K562 (cell line): ENCODE data around the gene USP9Y.

Experiments used
- BCLAF1 ChIP-seq, 2 experiments: fragments of 450-650 bp in 1 of 2; IDR thresholded peaks; 2 replicates each; pipeline ENCODE4 v1.6.1; 2011 to 2017; ENCODE audit warnings: low read depth in 2 of 2, antibody characterized with exemption in 1 of 2, borderline replicate concordance in 1 of 2, low read length in 1 of 2, mild to moderate bottlenecking in 1 of 2, mixed read lengths in 1 of 2; ENCODE audit not compliant: control insufficient read depth in 1 of 2
- BHLHE40 ChIP-seq: IDR thresholded peaks from 2 replicates; pipeline ENCODE4 v1.6.1; 2011; ENCODE audit warnings: low read length, improper control_type of control experiment
- CCAR2 ChIP-seq: fragments of 200-400 bp; formaldehyde crosslinking; IDR thresholded peaks from 2 replicates; pipeline ENCODE4 v1.6.1; 2017; ENCODE audit warnings: mild to moderate bottlenecking, low read depth, low read length
- CREB1 ChIP-seq, 2 experiments: sonication (generic) in 1 of 2; formaldehyde crosslinking in 1 of 2; IDR thresholded peaks; 2 replicates each; pipeline versions ENCODE4 v1.6.1 to v1.8.0; 2012 to 2022; ENCODE audit warnings: inconsistent platforms in 1 of 2, mild to moderate bottlenecking in 1 of 2, missing genetic modification reagents in 1 of 2, moderate library complexity in 1 of 2
- CTCF ChIP-seq, 3 experiments: IDR thresholded peaks in 2 of 3; conservative IDR thresholded peaks in 1 of 3; 2 replicates each; pipeline ENCODE4 v1.5.1; 2011 to 2012; ENCODE audit warnings: low read length in 3 of 3, mild to moderate bottlenecking in 3 of 3, control low read depth in 2 of 3, improper control_type of control experiment in 1 of 3, inconsistent platforms in 1 of 3, low read depth in 1 of 3, mixed read lengths in 1 of 3, moderate library complexity in 1 of 3; ENCODE audit not compliant: insufficient read depth in 2 of 3
- HINFP ChIP-seq: fragments of 450-650 bp; conservative IDR thresholded peaks from 2 replicates; pipeline ENCODE4 v1.6.1; 2016; ENCODE audit warnings: missing genetic modification characterization, low read depth, mild to moderate bottlenecking, control low read depth, missing compliant biosample characterization
- NFIC ChIP-seq: fragments of 450-650 bp; IDR thresholded peaks from 2 replicates; pipeline ENCODE4 v1.6.1; 2017; ENCODE audit warnings: mild to moderate bottlenecking, inconsistent platforms
- POLR2A ChIP-seq: fragments of 450-650 bp; conservative IDR thresholded peaks from 2 replicates; pipeline ENCODE4 v1.6.1; 2016
- PYGO2 ChIP-seq: fragments of 450-650 bp; IDR thresholded peaks from 2 replicates; pipeline ENCODE4 v1.6.1; 2016; ENCODE audit warnings: mild to moderate bottlenecking, missing genetic modification characterization, moderate library complexity, missing compliant biosample characterization
- RAD51 ChIP-seq: fragments of 450-650 bp; IDR thresholded peaks from 2 replicates; pipeline ENCODE4 v1.7.1; 2016; ENCODE audit warnings: low read depth, mild to moderate bottlenecking, borderline replicate concordance
- RBBP5 ChIP-seq: fragments of 200-600 bp; sonication (generic); IDR thresholded peaks from 2 replicates; pipeline ENCODE4 v1.6.1; 2012; ENCODE audit warnings: borderline replicate concordance, mild to moderate bottlenecking, low read length, control low read depth, inconsistent platforms; ENCODE audit not compliant: insufficient read depth, poor library complexity, severe bottlenecking
- SMAD1 ChIP-seq: fragments of 150-350 bp; IDR thresholded peaks from 2 replicates; pipeline ENCODE4 v1.6.1; 2014; ENCODE audit warnings: low read length, low read depth; ENCODE audit not compliant: partially characterized antibody
- TEAD4 ChIP-seq, 2 experiments: sonication (generic) in 1 of 2; formaldehyde crosslinking in 1 of 2; IDR thresholded peaks; 2 replicates each; pipeline versions ENCODE4 v1.6.1 to v1.8.0; 2012 to 2022; ENCODE audit warnings: borderline replicate concordance in 1 of 2, inconsistent platforms in 1 of 2, low read length in 1 of 2, mild to moderate bottlenecking in 1 of 2, missing genetic modification reagents in 1 of 2

- no peak for TF ChIP-seq CTCF (IDR thresholded peaks at IDR 0.05 in 2 of 3, conservative IDR thresholded peaks at IDR 0.05 in 1 of 3; ENCODE audit: insufficient read depth in 2 of 3, low read depth in 1 of 3, low read length in 3 of 3)
- no peak for TF ChIP-seq CREB1 (IDR thresholded peaks at IDR 0.05)
- no peak for TF ChIP-seq CREB1 (CRISPR knock-in tag; IDR thresholded peaks at IDR 0.05)
- TF ChIP-seq NFIC, result no peak
- TF ChIP-seq BHLHE40, result no peak
- TF ChIP-seq HINFP (tag), result no peak
- no peak for TF ChIP-seq SMAD1
- TF ChIP-seq TEAD4 (IDR thresholded peaks at IDR 0.05; ENCODE audit: low read length), result no peak
- TF ChIP-seq TEAD4 (CRISPR knock-in tag; IDR thresholded peaks at IDR 0.05; ENCODE audit: borderline replicate concordance), result no peak
- TF ChIP-seq RBBP5, result no peak
- TF ChIP-seq PYGO2 (tag), result no peak
- no peak for TF ChIP-seq POLR2A
- TF ChIP-seq RAD51, result no peak
- TF ChIP-seq BCLAF1 (IDR thresholded peaks at IDR 0.05; ENCODE audit: borderline replicate concordance in 1 of 2, control insufficient read depth in 1 of 2, low read depth in 2 of 2, low read length in 1 of 2), result no peak
- TF ChIP-seq CCAR2, result no peak
Observed at GRCh38 chrY:12700087-12700486, 944 bp upstream of the USP9Y start.
